HG02678 (cell line): ENCODE measurements around the gene DRC7.

Source experiments
- ATAC-seq: cut with Tn5 transposase; IDR thresholded peaks from one replicate; pipeline ENCODE4 v1.9.1; 2021; ENCODE audit warnings: mild to moderate bottlenecking, moderate library complexity; ENCODE audit not compliant: unreplicated experiment

DRC7 gene

DNA sequence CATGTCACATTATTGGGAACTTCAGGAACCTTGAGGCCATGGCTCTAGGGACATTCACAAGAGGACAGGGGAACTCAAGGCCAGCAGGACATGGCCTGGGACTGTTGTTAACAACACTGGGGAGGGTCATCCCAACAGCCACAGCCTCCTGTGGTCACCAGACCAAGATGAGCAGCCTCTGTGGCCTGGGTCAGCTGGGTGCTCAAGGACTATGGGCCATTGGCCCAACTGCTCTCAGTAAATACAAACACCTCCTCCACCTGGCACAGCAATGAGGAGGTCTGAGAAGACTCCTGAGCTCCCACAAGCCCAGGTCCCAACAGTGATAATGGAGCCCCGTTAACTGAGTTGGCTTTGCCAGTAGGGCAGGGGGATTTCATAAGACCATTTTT lies 86.7 kb downstream of the DRC7 start:
- ATAC-seq, result no peak
